GM06990 (cell line): Measurements from ENCODE around the gene PCSK7.
A peak's percentile ranks its signal among the peaks of the same experiment; 100 is the strongest.
"Not testable (repeated sequence)": the region's sequence is repeated elsewhere in the genome, so short reads cannot be mapped to it uniquely, and the experiment has no call there.

Experiments
- DNase-seq: peaks from one replicate; pipeline ENCODE4 v3.0.0-alpha.2; 2011; ENCODE audit not compliant: insufficient read length; ENCODE audit errors: extremely low read depth
- H3K27me3 ChIP-seq: replicated peaks from 2 replicates; pipeline ENCODE4 v1.6.0; 2011; ENCODE audit warnings: low read length; ENCODE audit not compliant: control insufficient read depth, insufficient read depth
- H3K36me3 ChIP-seq: 2 replicates; pipeline ENCODE4 v1.5.1; 2011; ENCODE audit warnings: low read length; ENCODE audit not compliant: control insufficient read depth, insufficient read depth
- H3K4me3 ChIP-seq: replicated peaks from 2 replicates; pipeline ENCODE4 v1.5.1; 2011; ENCODE audit warnings: low read depth, mild to moderate bottlenecking, control low read depth, low read length
- TF ChIP-seq, protein P1 (sequence below): IDR thresholded peaks from 2 replicates; pipeline ENCODE4 v1.5.1; 2011; ENCODE audit warnings: low read length, control low read depth, mild to moderate bottlenecking, inconsistent platforms; ENCODE audit not compliant: insufficient read depth, poor library complexity, severe bottlenecking

PCSK7 gene

DNA sequence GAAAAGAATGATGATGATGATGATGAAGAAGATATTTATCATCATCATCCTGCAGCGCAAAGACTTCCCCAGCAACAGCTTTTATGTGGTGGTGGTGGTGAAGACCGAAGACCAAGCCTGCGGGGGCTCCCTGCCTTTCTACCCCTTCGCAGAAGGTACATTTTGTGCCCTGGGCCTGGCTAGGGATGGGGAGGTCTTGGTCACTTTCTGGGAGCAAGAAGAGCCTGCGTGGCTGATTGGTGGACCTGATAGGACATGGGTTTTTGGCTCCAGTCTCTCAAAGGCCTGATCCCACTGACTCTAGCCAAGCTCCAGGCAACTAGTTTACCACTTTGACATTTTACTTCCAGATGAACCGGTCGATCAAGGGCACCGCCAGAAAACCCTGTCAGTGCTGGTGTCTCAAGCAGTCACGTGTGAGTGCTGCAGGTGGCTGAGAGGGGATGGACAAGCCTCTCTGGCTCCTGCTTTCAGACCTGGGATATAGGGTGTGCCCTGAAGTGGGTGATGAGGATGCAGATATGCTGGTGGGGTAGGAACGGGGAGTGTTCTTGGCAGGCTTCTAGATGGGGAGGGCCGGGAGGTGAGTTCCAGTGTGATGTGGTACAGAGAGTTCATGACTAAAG is 48.0 kb downstream of the PCSK7 start:
- TF ChIP-seq, protein P1, sequence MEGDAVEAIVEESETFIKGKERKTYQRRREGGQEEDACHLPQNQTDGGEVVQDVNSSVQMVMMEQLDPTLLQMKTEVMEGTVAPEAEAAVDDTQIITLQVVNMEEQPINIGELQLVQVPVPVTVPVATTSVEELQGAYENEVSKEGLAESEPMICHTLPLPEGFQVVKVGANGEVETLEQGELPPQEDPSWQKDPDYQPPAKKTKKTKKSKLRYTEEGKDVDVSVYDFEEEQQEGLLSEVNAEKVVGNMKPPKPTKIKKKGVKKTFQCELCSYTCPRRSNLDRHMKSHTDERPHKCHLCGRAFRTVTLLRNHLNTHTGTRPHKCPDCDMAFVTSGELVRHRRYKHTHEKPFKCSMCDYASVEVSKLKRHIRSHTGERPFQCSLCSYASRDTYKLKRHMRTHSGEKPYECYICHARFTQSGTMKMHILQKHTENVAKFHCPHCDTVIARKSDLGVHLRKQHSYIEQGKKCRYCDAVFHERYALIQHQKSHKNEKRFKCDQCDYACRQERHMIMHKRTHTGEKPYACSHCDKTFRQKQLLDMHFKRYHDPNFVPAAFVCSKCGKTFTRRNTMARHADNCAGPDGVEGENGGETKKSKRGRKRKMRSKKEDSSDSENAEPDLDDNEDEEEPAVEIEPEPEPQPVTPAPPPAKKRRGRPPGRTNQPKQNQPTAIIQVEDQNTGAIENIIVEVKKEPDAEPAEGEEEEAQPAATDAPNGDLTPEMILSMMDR = no peak
- Histone ChIP-seq H3K27me3 (no peaks in the 10 kb centered on the region), H3K36me3 (peaks cover 13% of the 10 kb centered on the region), H3K4me3 (no peak overlapping the region)
- DNase-seq = no peak

DNA sequence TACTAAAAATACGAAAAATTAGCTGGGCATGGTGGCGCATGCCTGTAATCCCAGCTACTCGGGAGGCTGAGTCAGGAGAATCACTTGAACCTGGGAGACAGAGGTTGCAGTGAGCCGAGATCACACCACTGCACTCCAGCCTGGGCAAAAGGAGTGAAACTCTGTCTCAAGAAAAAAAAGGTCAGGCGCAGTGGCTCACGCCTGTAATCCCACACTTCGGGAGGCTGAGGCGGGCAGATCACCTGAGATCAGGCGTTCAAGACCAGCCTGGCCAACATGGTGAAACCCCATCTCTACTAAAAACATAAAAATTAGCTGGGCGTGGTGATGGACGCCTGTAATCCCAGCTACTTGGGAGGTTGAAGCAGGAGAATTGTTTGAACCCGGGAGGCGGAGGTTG is 48.7 kb downstream of the PCSK7 start:
- not testable (repeated sequence) for DNase-seq, H3K27me3 ChIP-seq, H3K4me3 ChIP-seq, H3K36me3 ChIP-seq

DNA sequence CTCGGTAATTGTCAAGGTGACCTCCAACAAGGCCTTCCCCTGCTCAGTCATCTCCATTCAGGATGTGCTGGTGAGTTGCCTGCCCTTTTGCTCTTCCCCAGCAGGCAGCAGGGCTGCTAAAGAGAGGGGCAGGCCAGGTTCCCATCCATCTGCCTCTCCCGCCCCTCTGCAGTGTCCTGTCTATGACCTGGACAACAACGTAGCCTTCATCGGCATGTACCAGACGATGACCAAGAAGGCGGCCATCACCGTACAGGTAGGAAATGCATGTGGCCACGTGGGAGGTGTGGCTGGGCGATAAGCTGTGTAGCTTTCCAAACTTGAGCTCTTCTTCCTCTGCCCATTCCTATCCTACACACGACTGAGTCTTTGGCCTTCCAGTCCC is 49.3 kb downstream of the PCSK7 start:
- peaks cover 6% of the 10 kb centered on the region for H3K36me3 ChIP-seq
- DNase-seq = no peak
- TF ChIP-seq, protein P1 = no peak
- H3K4me3 ChIP-seq = no peak overlapping the region
- H3K27me3 ChIP-seq = no peaks in the 10 kb centered on the region

DNA sequence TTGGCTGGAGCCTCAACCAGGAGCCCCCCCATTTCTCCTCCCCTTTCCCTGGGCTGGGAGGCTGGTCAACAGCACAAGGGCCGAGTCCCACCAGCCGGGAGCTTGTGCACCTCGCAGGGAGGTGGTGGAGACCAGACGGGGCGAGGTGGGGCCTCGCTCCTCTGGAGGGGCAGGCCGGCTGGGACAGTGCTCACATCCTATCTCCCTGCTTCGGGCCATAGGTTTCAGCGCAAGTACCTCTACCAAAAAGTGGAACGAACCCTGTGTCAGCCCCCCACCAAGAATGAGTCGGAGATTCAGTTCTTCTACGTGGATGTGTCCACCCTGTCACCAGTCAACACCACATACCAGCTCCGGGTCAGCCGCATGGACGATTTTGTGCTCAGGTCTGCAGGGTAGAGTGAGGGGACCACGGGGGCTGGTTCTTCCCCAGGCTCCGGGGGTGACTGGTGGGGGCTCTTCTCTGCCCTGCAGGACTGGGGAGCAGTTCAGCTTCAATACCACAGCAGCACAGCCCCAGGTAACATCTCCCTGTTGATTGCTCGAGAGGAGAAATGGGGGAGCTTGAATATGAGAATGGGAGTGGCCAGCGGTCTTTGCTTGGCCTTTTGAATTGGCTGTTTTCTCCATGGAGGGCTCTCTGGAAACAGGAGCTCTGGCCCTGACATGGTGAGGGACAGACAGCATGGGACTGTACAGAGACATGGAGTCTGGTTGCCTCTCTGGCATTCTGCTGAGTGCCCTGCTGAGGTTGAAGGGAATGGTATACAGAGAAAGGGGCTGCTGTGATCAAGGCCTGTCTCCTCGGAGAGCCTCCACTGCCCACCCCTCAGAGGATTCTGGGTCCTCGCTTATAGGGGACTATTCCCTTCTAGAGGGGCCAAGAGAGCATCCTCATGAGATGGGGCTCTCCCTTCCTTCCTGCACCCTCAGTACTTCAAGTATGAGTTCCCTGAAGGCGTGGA is 50.0 kb downstream of the PCSK7 start:
- Histone ChIP-seq H3K4me3 (no peak overlapping the region), H3K36me3 (peaks cover 6% of the 10 kb centered on the region), H3K27me3 (no peaks in the 10 kb centered on the region)
- DNase-seq = no peak
- TF ChIP-seq, protein P1 = no peak

DNA sequence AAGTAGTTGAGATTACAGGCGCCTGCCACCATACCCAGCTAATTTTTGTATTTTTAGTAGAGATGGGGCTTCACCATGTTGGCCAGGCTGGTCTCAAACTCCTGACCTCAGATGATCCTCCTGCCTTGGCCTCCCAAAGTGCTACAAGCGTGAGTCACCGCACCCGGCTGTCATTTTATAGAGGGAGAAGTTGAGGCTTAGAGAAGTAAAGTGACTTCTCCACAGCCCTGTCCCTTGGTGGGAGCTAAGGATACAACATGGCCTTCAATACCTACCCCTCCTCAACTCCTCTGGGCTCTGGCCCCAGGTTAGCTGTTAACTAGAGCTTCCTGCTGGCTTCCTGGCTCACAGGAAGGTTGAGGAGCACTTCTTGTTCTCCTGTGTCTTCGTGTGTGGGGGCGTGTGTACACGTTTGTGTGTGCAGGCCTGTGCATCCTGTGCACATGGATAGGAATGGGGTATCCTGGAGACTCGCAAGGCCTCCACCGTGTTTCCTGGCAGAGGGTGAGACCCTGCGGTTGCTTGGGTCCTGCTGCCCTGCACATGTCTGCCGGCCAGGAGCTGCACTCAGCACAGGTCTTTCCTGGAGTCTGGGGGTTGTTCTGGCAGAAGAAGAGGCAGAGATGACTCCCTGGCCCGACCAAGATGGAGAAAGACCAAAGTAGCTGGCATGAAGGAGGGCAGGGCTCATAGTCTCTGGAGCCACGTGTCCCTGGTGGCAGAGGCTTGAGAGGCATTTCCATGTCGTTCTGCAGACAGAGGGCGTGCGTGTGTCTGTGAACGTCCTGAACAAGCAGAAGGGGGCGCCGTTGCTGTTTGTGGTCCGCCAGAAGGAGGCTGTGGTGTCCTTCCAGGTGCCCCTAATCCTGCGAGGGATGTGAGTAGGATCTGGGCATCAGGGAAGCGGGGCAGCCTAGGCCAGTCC is 51.0 kb downstream of the PCSK7 start:
- TF ChIP-seq, protein P1 = peak; percentile 95
- H3K4me3 ChIP-seq = no peak overlapping the region
- DNase-seq = peak; percentile 49
- no peaks in the 10 kb centered on the region for H3K27me3 ChIP-seq
- H3K36me3 ChIP-seq = peaks cover 6% of the 10 kb centered on the region
